ENCODE data around the gene SIK2. TPM values are rescaled to one million over a fixed set of nuclear protein-coding genes. Genes with fewer than 3 reads are reported as not detected.

SIK2 gene
- total RNA-seq, 1 experiment from 2014 or later = 9.0 TPM

DNA sequence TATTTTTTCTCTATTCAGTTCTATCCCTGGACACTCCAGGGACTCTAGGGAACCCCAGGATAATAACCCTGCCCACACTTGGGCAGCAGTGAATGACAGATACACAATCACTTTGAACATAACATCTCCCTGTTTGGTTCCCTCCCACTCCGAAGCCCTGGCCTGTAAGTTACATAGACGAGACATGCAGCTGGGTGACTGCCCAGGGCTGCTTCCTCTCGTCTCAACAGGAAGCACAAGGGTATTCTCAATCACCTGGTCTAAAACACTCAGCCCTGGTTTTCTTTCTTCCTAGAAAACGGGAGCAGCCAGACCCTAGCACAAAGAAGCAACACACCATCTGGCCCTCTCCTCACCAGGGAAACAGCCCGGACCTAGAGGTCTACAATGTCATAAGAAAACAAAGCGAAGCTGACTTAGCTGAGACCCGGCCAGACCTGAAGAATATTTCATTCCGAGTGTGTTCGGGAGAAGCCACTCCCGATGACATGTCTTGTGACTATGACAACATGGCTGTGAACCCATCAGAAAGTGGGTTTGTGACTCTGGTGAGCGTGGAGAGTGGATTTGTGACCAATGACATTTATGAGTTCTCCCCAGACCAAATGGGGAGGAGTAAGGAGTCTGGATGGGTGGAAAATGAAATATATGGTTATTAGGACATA lies 42.3 kb upstream of the SIK2 start:
- Histone ChIP-seq H3K4me3 (ENCODE audit: low read length) (no peak overlapping the region), H3K79me2 (ENCODE audit: low read length) (no peaks in the 10 kb centered on the region), H3K9ac (ENCODE audit: low read length) (no peak overlapping the region), H3K27me3 (ENCODE audit: low read length) (no peaks in the 10 kb centered on the region), H3K9me3 (ENCODE audit: low read length) (no peaks in the 10 kb centered on the region), H4K20me1 (ENCODE audit: low read length) (no peaks in the 10 kb centered on the region), H2AFZ (ENCODE audit: low read length) (peak overlapping the region; percentile 46; the same call in 1 of the 2 replicates), H3F3A (ENCODE audit: low read length, unreplicated experiment) (peaks cover 34% of the 10 kb centered on the region), H3K27ac (ENCODE audit: low read length) (peak overlapping the region; percentile 96), H3K4me1 (ENCODE audit: insufficient read depth, low read length) (peaks cover 79% of the 10 kb centered on the region), H3K36me3 (ENCODE audit: low read depth, low read length) (peaks cover 5% of the 10 kb centered on the region; the same call in 1 of the 2 replicates), H3K4me2 (ENCODE audit: low read length) (peak overlapping the region; percentile 26), H3K9me2 (replicated peaks; ENCODE audit: low read length) (no peaks in the 10 kb centered on the region)
- ChIA-PET CTCF (interaction anchor here (0.5 kb wide), 1 partner anchor 758 kb away, joined by 4 read pairs; no protein-coding TSS in a partner anchor), POLR2A (ENCODE audit: unreplicated experiment) (no interaction called here)
- intact Hi-C loops (cut with micrococcal nuclease) = no loop called here
- ATAC-seq (no peak), DNase-seq (peak; percentile 43)
- no peak for TF ChIP-seq EZH2phosphoT487 (IDR thresholded peaks at IDR 0.05; ENCODE audit: borderline replicate concordance, low read length)
- TF ChIP-seq, protein P1, sequence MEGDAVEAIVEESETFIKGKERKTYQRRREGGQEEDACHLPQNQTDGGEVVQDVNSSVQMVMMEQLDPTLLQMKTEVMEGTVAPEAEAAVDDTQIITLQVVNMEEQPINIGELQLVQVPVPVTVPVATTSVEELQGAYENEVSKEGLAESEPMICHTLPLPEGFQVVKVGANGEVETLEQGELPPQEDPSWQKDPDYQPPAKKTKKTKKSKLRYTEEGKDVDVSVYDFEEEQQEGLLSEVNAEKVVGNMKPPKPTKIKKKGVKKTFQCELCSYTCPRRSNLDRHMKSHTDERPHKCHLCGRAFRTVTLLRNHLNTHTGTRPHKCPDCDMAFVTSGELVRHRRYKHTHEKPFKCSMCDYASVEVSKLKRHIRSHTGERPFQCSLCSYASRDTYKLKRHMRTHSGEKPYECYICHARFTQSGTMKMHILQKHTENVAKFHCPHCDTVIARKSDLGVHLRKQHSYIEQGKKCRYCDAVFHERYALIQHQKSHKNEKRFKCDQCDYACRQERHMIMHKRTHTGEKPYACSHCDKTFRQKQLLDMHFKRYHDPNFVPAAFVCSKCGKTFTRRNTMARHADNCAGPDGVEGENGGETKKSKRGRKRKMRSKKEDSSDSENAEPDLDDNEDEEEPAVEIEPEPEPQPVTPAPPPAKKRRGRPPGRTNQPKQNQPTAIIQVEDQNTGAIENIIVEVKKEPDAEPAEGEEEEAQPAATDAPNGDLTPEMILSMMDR (conservative IDR thresholded peaks at IDR 0.05; ENCODE audit: low read depth, low read length) = no peak
- TF ChIP-seq EZH2 (IDR thresholded peaks at IDR 0.05; ENCODE audit: low read length, unreplicated experiment) = no peak
- BruUV-seq (replicated peaks) = no TSS peak

- CTCF ChIA-PET = interaction anchor here (0.5 kb wide), 1 partner anchor 288 kb away, joined by 3 read pairs; no protein-coding TSS in a partner anchor
- no peaks in the 10 kb centered on the region for H4K20me1 ChIP-seq (ENCODE audit: low read length)
- POLR2A ChIA-PET (ENCODE audit: unreplicated experiment) = no interaction called here
- peak overlapping the region; percentile 96 for H3K27ac ChIP-seq (ENCODE audit: low read length)
- intact Hi-C loops (cut with micrococcal nuclease) = no loop called here
- no peak overlapping the region for H3K4me3 ChIP-seq (ENCODE audit: low read length)
- TF ChIP-seq EZH2 (IDR thresholded peaks at IDR 0.05; ENCODE audit: low read length, unreplicated experiment) (no peak), EZH2phosphoT487 (IDR thresholded peaks at IDR 0.05; ENCODE audit: borderline replicate concordance, low read length) (no peak)
- TF ChIP-seq, protein P1 (conservative IDR thresholded peaks at IDR 0.05; ENCODE audit: low read depth, low read length) = no peak
- H3K27me3 ChIP-seq (ENCODE audit: low read length) = no peaks in the 10 kb centered on the region
- H3K36me3 ChIP-seq (ENCODE audit: low read depth, low read length) = peaks cover 5% of the 10 kb centered on the region; the same call in 1 of the 2 replicates
- no peak for ATAC-seq
- DNase-seq = no peak
- H3K79me2 ChIP-seq (ENCODE audit: low read length) = no peaks in the 10 kb centered on the region
- H3K9me3 ChIP-seq (ENCODE audit: low read length) = no peaks in the 10 kb centered on the region
- peak overlapping the region; percentile 18; the same call in 1 of the 2 replicates for H3K9ac ChIP-seq (ENCODE audit: low read length)
- H3F3A ChIP-seq (ENCODE audit: low read length, unreplicated experiment) = peaks cover 34% of the 10 kb centered on the region
- peak overlapping the region; percentile 78 for H3K4me2 ChIP-seq (ENCODE audit: low read length)
- no peak overlapping the region for H2AFZ ChIP-seq (ENCODE audit: low read length)
- BruUV-seq (replicated peaks) = no TSS peak
- H3K4me1 ChIP-seq (ENCODE audit: insufficient read depth, low read length) = peaks cover 70% of the 10 kb centered on the region
- H3K9me2 ChIP-seq (replicated peaks; ENCODE audit: low read length) = no peaks in the 10 kb centered on the region
These were observed 41.4 kb upstream of the SIK2 start for GRCh38 chr11:111560800-111561199.

- ATAC-seq (peak; percentile 23), DNase-seq (peak; percentile 70)
- Histone ChIP-seq H3K4me3 (ENCODE audit: low read length) (peak overlapping the region; percentile 34; the same call in 1 of the 2 replicates), H3K27ac (ENCODE audit: low read length) (peak overlapping the region; percentile 96), H3K27me3 (ENCODE audit: low read length) (no peaks in the 10 kb centered on the region), H3F3A (ENCODE audit: low read length, unreplicated experiment) (peaks cover 34% of the 10 kb centered on the region), H4K20me1 (ENCODE audit: low read length) (no peaks in the 10 kb centered on the region), H3K36me3 (ENCODE audit: low read depth, low read length) (peaks cover 2% of the 10 kb centered on the region; the same call in 1 of the 2 replicates), H3K9ac (ENCODE audit: low read length) (peak overlapping the region; percentile 73), H2AFZ (ENCODE audit: low read length) (peak overlapping the region; percentile 12), H3K79me2 (ENCODE audit: low read length) (no peaks in the 10 kb centered on the region), H3K9me2 (replicated peaks; ENCODE audit: low read length) (no peaks in the 10 kb centered on the region), H3K4me2 (ENCODE audit: low read length) (peak overlapping the region; percentile 78), H3K4me1 (ENCODE audit: insufficient read depth, low read length) (peaks cover 66% of the 10 kb centered on the region), H3K9me3 (ENCODE audit: low read length) (no peaks in the 10 kb centered on the region)
- intact Hi-C loops (cut with micrococcal nuclease) = no loop called here
- ChIA-PET CTCF (interaction anchor here (0.5 to 1.0 kb wide), 3 partner anchors 164 to 291 kb away, joined by 3 read pairs; no protein-coding TSS in a partner anchor), POLR2A (ENCODE audit: unreplicated experiment) (interaction anchor here (0.5 to 0.6 kb wide), 3 partner anchors 23 to 204 kb away, joined by 3 to 7 read pairs (median 3); no protein-coding TSS in a partner anchor)
- TF ChIP-seq EZH2phosphoT487 (IDR thresholded peaks at IDR 0.05; ENCODE audit: borderline replicate concordance, low read length) (no peak), EZH2 (IDR thresholded peaks at IDR 0.05; ENCODE audit: low read length, unreplicated experiment) (no peak)
- TF ChIP-seq, protein P1 (conservative IDR thresholded peaks at IDR 0.05; ENCODE audit: low read depth, low read length) = no peak
- BruUV-seq (replicated peaks) = no TSS peak
These were observed 40.9 kb upstream of the SIK2 start for GRCh38 chr11:111561306-111561705.

Measured in PC-3 (cell line).